Epithelial cell of proximal tubule (primary cell): ENCODE measurements around the gene MRPL27. TPM values are rescaled to one million over a fixed set of nuclear protein-coding genes. Genes with fewer than 3 reads are reported as not detected.

Source experiments
- DNase-seq: peaks from one replicate; pipeline ENCODE4 v3.0.0-alpha.2; 2011; ENCODE audit warnings: low read depth
- H3K4me3 ChIP-seq: 2 replicates; pipeline ENCODE4 v1.5.1; 2011; ENCODE audit warnings: low read depth, mild to moderate bottlenecking, low read length
- total RNA-seq: library from RNA; depleted of rRNA; stranded (reverse); fragments of >200 nt; gene quantifications from 2 replicates; pipeline ENCODE4 v1.2.3, GENCODE V29; 2015
- TF ChIP-seq, protein P1 (sequence below): conservative IDR thresholded peaks from 2 replicates; pipeline ENCODE4 v1.5.1; 2012; ENCODE audit warnings: low read depth, mild to moderate bottlenecking, low read length

Gene MRPL27
- total RNA-seq, 1 donor from 2014 or later = 100 TPM

DNA sequence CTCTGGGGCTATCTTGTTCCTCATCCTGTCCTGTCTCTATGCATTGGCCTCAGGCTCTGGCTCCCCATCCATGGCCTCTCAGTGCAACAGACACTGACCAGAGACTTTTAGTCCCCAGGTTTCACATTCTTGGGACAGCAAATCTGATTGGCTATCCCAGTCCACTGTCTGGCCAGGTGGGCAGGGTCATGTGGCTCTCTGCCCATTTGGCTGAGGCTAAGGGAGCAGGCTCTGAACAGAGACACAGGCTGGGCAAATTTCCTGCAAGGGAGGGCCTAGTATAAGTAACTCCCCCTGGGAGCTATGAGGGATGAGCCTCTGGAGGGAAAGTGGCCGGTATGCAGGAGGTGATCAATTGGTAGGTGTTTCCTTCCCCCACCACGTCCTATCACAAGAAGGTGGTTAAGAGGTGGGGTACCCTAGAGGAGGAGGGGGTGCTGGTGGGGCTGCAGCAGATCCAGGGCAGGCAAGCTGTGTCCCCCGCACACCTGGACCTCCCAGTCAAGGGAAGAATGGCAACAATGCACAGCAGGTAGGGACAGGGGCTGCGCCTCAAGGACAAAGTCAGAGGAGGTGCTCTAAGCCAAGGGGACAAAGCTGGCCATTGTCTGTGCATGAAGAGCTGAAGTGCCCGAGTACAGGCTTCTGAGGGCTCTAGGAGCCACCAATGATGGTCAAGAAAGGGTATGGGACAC is 13.8 kb downstream of the MRPL27 start:
- DNase-seq = no peak
- H3K4me3 ChIP-seq = no peak overlapping the region
- TF ChIP-seq, protein P1, sequence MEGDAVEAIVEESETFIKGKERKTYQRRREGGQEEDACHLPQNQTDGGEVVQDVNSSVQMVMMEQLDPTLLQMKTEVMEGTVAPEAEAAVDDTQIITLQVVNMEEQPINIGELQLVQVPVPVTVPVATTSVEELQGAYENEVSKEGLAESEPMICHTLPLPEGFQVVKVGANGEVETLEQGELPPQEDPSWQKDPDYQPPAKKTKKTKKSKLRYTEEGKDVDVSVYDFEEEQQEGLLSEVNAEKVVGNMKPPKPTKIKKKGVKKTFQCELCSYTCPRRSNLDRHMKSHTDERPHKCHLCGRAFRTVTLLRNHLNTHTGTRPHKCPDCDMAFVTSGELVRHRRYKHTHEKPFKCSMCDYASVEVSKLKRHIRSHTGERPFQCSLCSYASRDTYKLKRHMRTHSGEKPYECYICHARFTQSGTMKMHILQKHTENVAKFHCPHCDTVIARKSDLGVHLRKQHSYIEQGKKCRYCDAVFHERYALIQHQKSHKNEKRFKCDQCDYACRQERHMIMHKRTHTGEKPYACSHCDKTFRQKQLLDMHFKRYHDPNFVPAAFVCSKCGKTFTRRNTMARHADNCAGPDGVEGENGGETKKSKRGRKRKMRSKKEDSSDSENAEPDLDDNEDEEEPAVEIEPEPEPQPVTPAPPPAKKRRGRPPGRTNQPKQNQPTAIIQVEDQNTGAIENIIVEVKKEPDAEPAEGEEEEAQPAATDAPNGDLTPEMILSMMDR = no peak

DNA sequence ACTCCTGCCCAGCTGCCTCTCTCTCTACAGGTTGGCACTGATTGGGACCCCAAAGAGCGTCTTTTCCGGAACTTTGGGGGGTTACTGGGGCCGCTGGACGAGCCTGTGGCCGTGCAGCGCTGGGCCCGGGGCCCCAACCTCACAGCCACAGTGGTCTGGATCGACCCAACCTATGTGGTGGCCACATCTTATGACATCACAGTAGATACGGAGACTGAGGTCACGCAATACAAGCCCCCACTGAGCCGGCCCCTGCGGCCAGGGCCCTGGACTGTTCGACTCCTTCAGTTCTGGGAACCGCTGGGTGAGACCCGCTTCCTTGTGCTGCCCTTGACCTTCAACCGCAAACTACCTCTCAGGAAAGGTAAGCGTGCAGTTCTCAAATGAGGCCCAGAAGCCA is 14.8 kb downstream of the MRPL27 start:
- H3K4me3 ChIP-seq = no peak overlapping the region
- no peak for DNase-seq
- TF ChIP-seq, protein P1 = no peak

DNA sequence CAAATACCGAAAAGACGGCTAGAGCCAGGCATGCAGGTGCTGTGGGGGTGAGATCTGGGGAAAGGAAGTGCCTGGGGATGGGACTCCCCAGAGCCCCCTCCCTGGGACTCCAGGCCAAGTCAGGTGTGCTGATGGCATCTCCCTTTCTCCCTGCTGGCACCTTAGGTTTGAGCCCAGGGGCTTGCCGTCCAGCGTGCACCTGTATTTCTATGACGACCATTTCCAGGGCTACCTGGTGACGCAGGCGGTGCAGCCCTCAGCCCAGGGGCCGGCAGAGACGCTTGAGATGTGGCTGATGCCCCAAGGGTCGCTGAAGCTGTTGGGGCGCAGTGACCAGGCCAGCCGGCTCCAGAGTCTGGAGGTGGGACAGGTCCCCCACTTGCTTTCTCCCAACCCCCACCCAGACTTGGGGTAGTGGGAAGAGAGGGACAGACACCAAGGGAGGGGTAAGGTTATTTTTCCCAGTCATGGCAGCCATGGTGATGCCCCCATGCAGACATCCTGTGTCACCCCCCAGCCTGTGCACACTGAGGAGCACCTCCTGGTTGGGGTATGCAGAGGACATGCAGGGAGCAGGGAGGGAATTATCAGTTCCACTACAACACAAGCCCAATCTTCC is 16.0 kb downstream of the MRPL27 start:
- no peak for DNase-seq
- TF ChIP-seq, protein P1 = no peak
- H3K4me3 ChIP-seq = no peak overlapping the region

GRCh38 chr17:50356418-50356817 is 16.6 kb downstream of the MRPL27 start:
- TF ChIP-seq, protein P1 = no peak
- no peak for DNase-seq
- no peak overlapping the region for H3K4me3 ChIP-seq

GRCh38 chr17:50355701-50356341 is 17.2 kb downstream of the MRPL27 start:
- DNase-seq = no peak

GRCh38 chr17:50355336-50355700 is 17.7 kb downstream of the MRPL27 start:
- H3K4me3 ChIP-seq = no peak overlapping the region
- no peak for DNase-seq
- TF ChIP-seq, protein P1 = no peak

More at GRCh38 chr17:50355701-50356341, 17.2 kb downstream of the MRPL27 start:
- no peak overlapping the region for H3K4me3 ChIP-seq
- TF ChIP-seq, protein P1 = no peak
